DND-41 (cell line): ENCODE measurements around the gene TMEM11.

ENCODE experiments used
- CTCF ChIP-seq: IDR thresholded peaks from 2 replicates; pipeline ENCODE4 v1.5.1; 2012; ENCODE audit warnings: borderline replicate concordance, low read length, moderate library complexity, mild to moderate bottlenecking; ENCODE audit not compliant: poor library complexity, severe bottlenecking; ENCODE audit errors: extremely low read depth
- EZH2 ChIP-seq: IDR thresholded peaks from 3 replicates; pipeline ENCODE4 v1.6.1; 2012; ENCODE audit warnings: borderline replicate concordance, low read depth, mild to moderate bottlenecking, moderate library complexity, low read length, inconsistent platforms; ENCODE audit not compliant: severe bottlenecking

- TF ChIP-seq CTCF (no peak), EZH2 (no peak)
Observed at GRCh38 chr17:21215935-21216334, 2.0 kb upstream of the TMEM11 start.
